HepG2 (cell line): ENCODE results near the gene RBM5. TPM values are rescaled to one million over a fixed set of nuclear protein-coding genes. Genes with fewer than 3 reads are reported as not detected.

Source experiments
- FOXP1 ChIP-seq, 2 experiments: fragments of 450-650 bp in 1 of 2; IDR thresholded peaks; 2 replicates each; pipeline ENCODE4 v1.6.1; 2017 to 2018; ENCODE audit warnings: antibody characterized with exemption in 1 of 2
- HIC2 ChIP-seq: sonication (generic); formaldehyde crosslinking; IDR thresholded peaks from 2 replicates; pipeline ENCODE4 v1.9.0; 2022; ENCODE audit warnings: low read depth, missing genetic modification reagents
- MLLT10 ChIP-seq: sonication (generic); formaldehyde crosslinking; IDR thresholded peaks from 2 replicates; pipeline ENCODE4 v1.4.0; 2020; ENCODE audit warnings: missing genetic modification reagents
- NR3C1 ChIP-seq: sonication (generic); formaldehyde crosslinking; IDR thresholded peaks from 2 replicates; pipeline ENCODE4 v1.4.0; 2020; ENCODE audit warnings: missing genetic modification reagents
- SP5 ChIP-seq: IDR thresholded peaks from 2 replicates; pipeline ENCODE4 v1.6.1; 2016; ENCODE audit warnings: low read depth, borderline replicate concordance
- ZNF34 ChIP-seq: sonication (generic); formaldehyde crosslinking; IDR thresholded peaks from 2 replicates; pipeline ENCODE4 v1.4.0; 2020; ENCODE audit warnings: mild to moderate bottlenecking, missing genetic modification reagents, borderline replicate concordance
- ZNF569 ChIP-seq: sonication (generic); formaldehyde crosslinking; IDR thresholded peaks from 2 replicates; pipeline ENCODE4 v1.5.0; 2020; ENCODE audit warnings: mild to moderate bottlenecking, missing genetic modification reagents, moderate library complexity, borderline replicate concordance
- polyA plus RNA-seq, 8 experiments: library from polyadenylated mRNA; depleted of rRNA in 3 of 8; stranded (reverse) in 7 of 8; unstranded in 1 of 8; fragments of >200 nt; fragmentation: Illumina TruSeq in 4 of 8; extraction: Trizol in 4 of 8; gene quantifications; 2 replicates each; pipeline versions ENCODE4 v1.2.1 to v1.2.3, GENCODE V29; 2011 to 2016; ENCODE audit warnings: low read depth in 4 of 8, missing spikeins in 1 of 8, mixed read lengths in 1 of 8; ENCODE audit not compliant: insufficient read depth in 1 of 8
- total RNA-seq, 5 experiments: library from RNA; depleted of rRNA; stranded (reverse); fragments of >200 nt; fragmentation: Illumina TruSeq; extraction: Trizol; gene quantifications; 2 replicates each; pipeline ENCODE4 v1.2.3, GENCODE V29; 2016; ENCODE audit warnings: low read depth in 1 of 5
- TF ChIP-seq, protein P1 (sequence below): sonication (generic); formaldehyde crosslinking; IDR thresholded peaks from 2 replicates; pipeline ENCODE4 v1.9.0; 2021; ENCODE audit warnings: mild to moderate bottlenecking, missing genetic modification reagents
- TF ChIP-seq, protein P2 (sequence below): sonication (generic); formaldehyde crosslinking; IDR thresholded peaks from 2 replicates; pipeline ENCODE4 v1.5.0; 2020; ENCODE audit warnings: mild to moderate bottlenecking, missing genetic modification reagents, borderline replicate concordance
- TF ChIP-seq, protein P3 (sequence below): sonication (generic); formaldehyde crosslinking; IDR thresholded peaks from 2 replicates; pipeline ENCODE4 v1.5.0; 2020; ENCODE audit warnings: mild to moderate bottlenecking, missing genetic modification reagents, borderline replicate concordance

Gene RBM5
- total and polyA plus RNA-seq, 2 of the 13 experiments (the other 11 are each of a cell fraction or from before 2014, with no cell fraction given) = 106 to 204 TPM

GRCh38 chr3:50167069-50167840 lies 78.5 kb downstream of the RBM5 start (continued):
- TF ChIP-seq, protein P1, sequence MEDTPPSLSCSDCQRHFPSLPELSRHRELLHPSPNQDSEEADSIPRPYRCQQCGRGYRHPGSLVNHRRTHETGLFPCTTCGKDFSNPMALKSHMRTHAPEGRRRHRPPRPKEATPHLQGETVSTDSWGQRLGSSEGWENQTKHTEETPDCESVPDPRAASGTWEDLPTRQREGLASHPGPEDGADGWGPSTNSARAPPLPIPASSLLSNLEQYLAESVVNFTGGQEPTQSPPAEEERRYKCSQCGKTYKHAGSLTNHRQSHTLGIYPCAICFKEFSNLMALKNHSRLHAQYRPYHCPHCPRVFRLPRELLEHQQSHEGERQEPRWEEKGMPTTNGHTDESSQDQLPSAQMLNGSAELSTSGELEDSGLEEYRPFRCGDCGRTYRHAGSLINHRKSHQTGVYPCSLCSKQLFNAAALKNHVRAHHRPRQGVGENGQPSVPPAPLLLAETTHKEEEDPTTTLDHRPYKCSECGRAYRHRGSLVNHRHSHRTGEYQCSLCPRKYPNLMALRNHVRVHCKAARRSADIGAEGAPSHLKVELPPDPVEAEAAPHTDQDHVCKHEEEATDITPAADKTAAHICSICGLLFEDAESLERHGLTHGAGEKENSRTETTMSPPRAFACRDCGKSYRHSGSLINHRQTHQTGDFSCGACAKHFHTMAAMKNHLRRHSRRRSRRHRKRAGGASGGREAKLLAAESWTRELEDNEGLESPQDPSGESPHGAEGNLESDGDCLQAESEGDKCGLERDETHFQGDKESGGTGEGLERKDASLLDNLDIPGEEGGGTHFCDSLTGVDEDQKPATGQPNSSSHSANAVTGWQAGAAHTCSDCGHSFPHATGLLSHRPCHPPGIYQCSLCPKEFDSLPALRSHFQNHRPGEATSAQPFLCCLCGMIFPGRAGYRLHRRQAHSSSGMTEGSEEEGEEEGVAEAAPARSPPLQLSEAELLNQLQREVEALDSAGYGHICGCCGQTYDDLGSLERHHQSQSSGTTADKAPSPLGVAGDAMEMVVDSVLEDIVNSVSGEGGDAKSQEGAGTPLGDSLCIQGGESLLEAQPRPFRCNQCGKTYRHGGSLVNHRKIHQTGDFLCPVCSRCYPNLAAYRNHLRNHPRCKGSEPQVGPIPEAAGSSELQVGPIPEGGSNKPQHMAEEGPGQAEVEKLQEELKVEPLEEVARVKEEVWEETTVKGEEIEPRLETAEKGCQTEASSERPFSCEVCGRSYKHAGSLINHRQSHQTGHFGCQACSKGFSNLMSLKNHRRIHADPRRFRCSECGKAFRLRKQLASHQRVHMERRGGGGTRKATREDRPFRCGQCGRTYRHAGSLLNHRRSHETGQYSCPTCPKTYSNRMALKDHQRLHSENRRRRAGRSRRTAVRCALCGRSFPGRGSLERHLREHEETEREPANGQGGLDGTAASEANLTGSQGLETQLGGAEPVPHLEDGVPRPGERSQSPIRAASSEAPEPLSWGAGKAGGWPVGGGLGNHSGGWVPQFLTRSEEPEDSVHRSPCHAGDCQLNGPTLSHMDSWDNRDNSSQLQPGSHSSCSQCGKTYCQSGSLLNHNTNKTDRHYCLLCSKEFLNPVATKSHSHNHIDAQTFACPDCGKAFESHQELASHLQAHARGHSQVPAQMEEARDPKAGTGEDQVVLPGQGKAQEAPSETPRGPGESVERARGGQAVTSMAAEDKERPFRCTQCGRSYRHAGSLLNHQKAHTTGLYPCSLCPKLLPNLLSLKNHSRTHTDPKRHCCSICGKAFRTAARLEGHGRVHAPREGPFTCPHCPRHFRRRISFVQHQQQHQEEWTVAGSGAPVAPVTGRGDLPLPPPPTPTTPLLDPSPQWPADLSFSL (CRISPR knock-in tag) = no peak
- no peak for TF ChIP-seq ZNF34 (CRISPR knock-in tag)
- TF ChIP-seq SP5 = peak; percentile 85
- TF ChIP-seq NR3C1 (CRISPR knock-in tag) = no peak
- TF ChIP-seq, protein P2, sequence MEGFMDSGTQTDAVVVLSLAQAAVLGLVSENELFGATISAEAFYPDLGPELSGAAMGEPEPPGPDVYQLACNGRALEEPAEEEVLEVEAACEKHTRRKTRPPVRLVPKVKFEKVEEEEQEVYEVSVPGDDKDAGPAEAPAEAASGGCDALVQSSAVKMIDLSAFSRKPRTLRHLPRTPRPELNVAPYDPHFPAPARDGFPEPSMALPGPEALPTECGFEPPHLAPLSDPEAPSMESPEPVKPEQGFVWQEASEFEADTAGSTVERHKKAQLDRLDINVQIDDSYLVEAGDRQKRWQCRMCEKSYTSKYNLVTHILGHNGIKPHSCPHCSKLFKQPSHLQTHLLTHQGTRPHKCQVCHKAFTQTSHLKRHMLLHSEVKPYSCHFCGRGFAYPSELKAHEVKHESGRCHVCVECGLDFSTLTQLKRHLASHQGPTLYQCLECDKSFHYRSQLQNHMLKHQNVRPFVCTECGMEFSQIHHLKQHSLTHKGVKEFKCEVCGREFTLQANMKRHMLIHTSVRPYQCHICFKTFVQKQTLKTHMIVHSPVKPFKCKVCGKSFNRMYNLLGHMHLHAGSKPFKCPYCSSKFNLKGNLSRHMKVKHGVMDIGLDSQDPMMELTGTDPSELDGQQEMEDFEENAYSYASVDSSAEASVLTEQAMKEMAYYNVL (CRISPR knock-in tag) = no peak
- peak; percentile 16; the same call in 1 of the 2 replicates for TF ChIP-seq HIC2 (CRISPR knock-in tag)
- no peak for TF ChIP-seq MLLT10 (CRISPR knock-in tag)
- TF ChIP-seq, protein P3, sequence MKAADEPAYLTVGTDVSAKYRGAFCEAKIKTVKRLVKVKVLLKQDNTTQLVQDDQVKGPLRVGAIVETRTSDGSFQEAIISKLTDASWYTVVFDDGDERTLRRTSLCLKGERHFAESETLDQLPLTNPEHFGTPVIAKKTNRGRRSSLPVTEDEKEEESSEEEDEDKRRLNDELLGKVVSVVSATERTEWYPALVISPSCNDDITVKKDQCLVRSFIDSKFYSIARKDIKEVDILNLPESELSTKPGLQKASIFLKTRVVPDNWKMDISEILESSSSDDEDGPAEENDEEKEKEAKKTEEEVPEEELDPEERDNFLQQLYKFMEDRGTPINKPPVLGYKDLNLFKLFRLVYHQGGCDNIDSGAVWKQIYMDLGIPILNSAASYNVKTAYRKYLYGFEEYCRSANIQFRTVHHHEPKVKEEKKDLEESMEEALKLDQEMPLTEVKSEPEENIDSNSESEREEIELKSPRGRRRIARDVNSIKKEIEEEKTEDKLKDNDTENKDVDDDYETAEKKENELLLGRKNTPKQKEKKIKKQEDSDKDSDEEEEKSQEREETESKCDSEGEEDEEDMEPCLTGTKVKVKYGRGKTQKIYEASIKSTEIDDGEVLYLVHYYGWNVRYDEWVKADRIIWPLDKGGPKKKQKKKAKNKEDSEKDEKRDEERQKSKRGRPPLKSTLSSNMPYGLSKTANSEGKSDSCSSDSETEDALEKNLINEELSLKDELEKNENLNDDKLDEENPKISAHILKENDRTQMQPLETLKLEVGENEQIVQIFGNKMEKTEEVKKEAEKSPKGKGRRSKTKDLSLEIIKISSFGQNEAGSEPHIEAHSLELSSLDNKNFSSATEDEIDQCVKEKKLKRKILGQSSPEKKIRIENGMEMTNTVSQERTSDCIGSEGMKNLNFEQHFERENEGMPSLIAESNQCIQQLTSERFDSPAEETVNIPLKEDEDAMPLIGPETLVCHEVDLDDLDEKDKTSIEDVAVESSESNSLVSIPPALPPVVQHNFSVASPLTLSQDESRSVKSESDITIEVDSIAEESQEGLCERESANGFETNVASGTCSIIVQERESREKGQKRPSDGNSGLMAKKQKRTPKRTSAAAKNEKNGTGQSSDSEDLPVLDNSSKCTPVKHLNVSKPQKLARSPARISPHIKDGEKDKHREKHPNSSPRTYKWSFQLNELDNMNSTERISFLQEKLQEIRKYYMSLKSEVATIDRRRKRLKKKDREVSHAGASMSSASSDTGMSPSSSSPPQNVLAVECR (CRISPR knock-in tag) = peak; percentile 53; the same call in 1 of the 2 replicates
- TF ChIP-seq ZNF569 = no peak
- peak; percentile 63; the same call in 1 of the 2 replicates for TF ChIP-seq FOXP1 (IDR thresholded peaks at IDR 0.05)
- peak; percentile 90 for TF ChIP-seq FOXP1 (CRISPR knock-in tag; IDR thresholded peaks at IDR 0.05)
